Left kidney (tissue), 8 donors: ENCODE measurements around the gene ARSB. TPM values are rescaled to one million over a fixed set of nuclear protein-coding genes. Genes with fewer than 3 reads are reported as not detected.
A peak's percentile ranks its signal among the peaks of the same experiment; 100 is the strongest.

Experiments used
- DNase-seq: peaks from one replicate; pipeline ENCODE4 v3.0.0-alpha.2; 2013
- long read RNA-seq, 8 donors: transcript quantifications; one replicate each; lab custom pipeline, GENCODE V29; 2026
- polyA plus RNA-seq: library from polyadenylated mRNA; unstranded; fragments of 120-200 nt; gene quantifications from one replicate; pipeline ENCODE4 v1.2.1, GENCODE V29; 2013; ENCODE audit not compliant: insufficient read length

ARSB gene
- 28.5 TPM for polyA plus RNA-seq
- long read RNA-seq, donor 1, full-length matches to known transcripts, result 8 of 24 reads
- long read RNA-seq, donor 1, partial matches to known transcripts, result 16 of 24 reads
- long read RNA-seq, donor 1, other reads (novel, unspliced or antisense), result 0 of 24 reads
- long read RNA-seq, donor 2, full-length matches to known transcripts, result 4 of 4 reads
- long read RNA-seq, donor 2, partial matches to known transcripts, result 0 of 4 reads
- long read RNA-seq, donor 2, other reads (novel, unspliced or antisense), result 0 of 4 reads
- long read RNA-seq, donor 3, full-length matches to known transcripts, result 5 of 5 reads
- long read RNA-seq, donor 3, partial matches to known transcripts, result 0 of 5 reads
- long read RNA-seq, donor 3, other reads (novel, unspliced or antisense), result 0 of 5 reads
- long read RNA-seq, donor 4, result 0 reads
- long read RNA-seq, donor 5, full-length matches to known transcripts, result 5 of 5 reads
- long read RNA-seq, donor 5, partial matches to known transcripts, result 0 of 5 reads
- long read RNA-seq, donor 5, other reads (novel, unspliced or antisense), result 0 of 5 reads
- long read RNA-seq, donor 6, full-length matches to known transcripts, result 8 of 8 reads
- long read RNA-seq, donor 6, partial matches to known transcripts, result 0 of 8 reads
- long read RNA-seq, donor 6, other reads (novel, unspliced or antisense), result 0 of 8 reads
- long read RNA-seq, donor 7, partial matches to known transcripts, result 0 of 1 reads
- long read RNA-seq, donor 7, other reads (novel, unspliced or antisense), result 0 of 1 reads
- long read RNA-seq, donor 8, full-length matches to known transcripts, result 5 of 5 reads
- long read RNA-seq, donor 8, partial matches to known transcripts, result 0 of 5 reads
- long read RNA-seq, donor 8, other reads (novel, unspliced or antisense), result 0 of 5 reads

GRCh38 chr5:78985116-78985724 is at the start of gene ARSB:
Gene ARSB (minus strand): TSS chr5:78985310. CDS start chr5:78985248, 62 bp downstream.
- peak; percentile 46 for DNase-seq

GRCh38 chr5:79032782-79033181 is 47.7 kb upstream of the ARSB start:
- no peak for DNase-seq

GRCh38 chr5:79032031-79032695 is 47.1 kb upstream of the ARSB start:
- no peak for DNase-seq

GRCh38 chr5:79031485-79031867 is 46.4 kb upstream of the ARSB start:
- no peak for DNase-seq

- peak; percentile 58 for DNase-seq
Measured at GRCh38 chr5:79030663-79031484, 45.8 kb upstream of the ARSB start.

GRCh38 chr5:79025054-79025472 is 40.0 kb upstream of the ARSB start:
- DNase-seq, result peak; percentile 73

- DNase-seq, result no peak
Measured at GRCh38 chr5:79023947-79024346, 38.8 kb upstream of the ARSB start.

- no peak for DNase-seq
Measured at GRCh38 chr5:79023348-79023747, 38.2 kb upstream of the ARSB start.

- no peak for DNase-seq
Measured at GRCh38 chr5:79022771-79023170, 37.7 kb upstream of the ARSB start.

GRCh38 chr5:79021753-79022152 is 36.6 kb upstream of the ARSB start:
- no peak for DNase-seq

- peak; percentile 62 for DNase-seq
Measured at GRCh38 chr5:79020861-79021561, 35.9 kb upstream of the ARSB start.

- no peak for DNase-seq
Measured at GRCh38 chr5:79014631-79015030, 29.5 kb upstream of the ARSB start.

- no peak for DNase-seq
Measured at GRCh38 chr5:79011869-79012268, 26.8 kb upstream of the ARSB start.

GRCh38 chr5:79011219-79011836 is 26.2 kb upstream of the ARSB start:
- no peak for DNase-seq

- no peak for DNase-seq
Measured at GRCh38 chr5:79008362-79008761, 23.3 kb upstream of the ARSB start.

GRCh38 chr5:79007872-79008271 is 22.8 kb upstream of the ARSB start:
- no peak for DNase-seq

GRCh38 chr5:79005936-79006631 is 21.0 kb upstream of the ARSB start:
- DNase-seq, result no peak

- no peak for DNase-seq
Measured at GRCh38 chr5:79005151-79005550, 20.0 kb upstream of the ARSB start.

- no peak for DNase-seq
Measured at GRCh38 chr5:79002374-79002773, 17.3 kb upstream of the ARSB start.
